NCI-H2029 (cell line): ENCODE measurements around the gene VASH1.

Source experiments
- DNase-seq: peaks from one replicate; lab custom pipeline; 2025; lab: John Stamatoyannopoulos, UW

Gene VASH1

DNA sequence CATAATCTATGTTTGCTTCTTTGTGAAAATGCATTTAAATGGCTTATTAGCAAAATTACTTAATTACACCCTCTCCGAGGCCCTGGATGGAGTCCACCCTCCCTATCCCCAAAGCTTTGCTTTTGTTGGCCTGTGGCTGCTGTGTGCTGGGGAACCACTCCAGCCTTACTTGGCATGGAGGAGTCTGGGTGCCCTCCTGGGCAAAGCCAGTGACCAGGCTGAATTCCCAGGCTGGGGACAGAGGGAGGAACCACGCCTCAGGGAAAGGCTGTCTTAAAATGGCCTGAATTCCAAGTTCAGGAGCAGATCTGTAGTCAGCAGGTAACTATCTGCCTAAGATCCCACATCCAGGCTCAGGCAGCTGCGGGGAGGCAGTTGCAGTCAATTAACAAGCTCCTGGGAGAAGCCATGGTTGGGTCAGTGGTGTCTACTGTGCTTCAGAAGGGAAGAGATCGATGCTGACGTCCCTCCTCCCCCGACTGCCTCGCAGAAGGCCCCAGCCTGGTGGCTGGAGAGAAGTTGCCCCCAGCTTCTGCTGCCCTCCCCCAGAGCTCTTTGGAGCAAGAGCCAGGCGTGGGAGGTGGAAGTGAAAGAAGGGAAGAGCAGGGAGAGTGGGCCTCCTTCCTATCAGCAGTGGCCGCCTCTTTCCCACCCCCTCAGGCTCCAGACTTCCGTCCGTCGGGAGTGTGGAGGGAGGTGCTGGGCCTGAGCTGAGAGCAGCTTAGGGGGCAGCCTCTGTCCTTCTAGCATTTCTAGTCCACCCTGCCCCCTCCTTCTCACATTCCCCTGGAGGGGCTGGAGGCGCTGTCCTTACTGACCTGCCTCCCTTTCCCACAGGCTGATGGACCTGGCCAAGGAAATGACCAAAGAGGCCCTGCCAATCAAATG, 11.3 kb downstream of the VASH1 start:
- DNase-seq: no peak

DNA sequence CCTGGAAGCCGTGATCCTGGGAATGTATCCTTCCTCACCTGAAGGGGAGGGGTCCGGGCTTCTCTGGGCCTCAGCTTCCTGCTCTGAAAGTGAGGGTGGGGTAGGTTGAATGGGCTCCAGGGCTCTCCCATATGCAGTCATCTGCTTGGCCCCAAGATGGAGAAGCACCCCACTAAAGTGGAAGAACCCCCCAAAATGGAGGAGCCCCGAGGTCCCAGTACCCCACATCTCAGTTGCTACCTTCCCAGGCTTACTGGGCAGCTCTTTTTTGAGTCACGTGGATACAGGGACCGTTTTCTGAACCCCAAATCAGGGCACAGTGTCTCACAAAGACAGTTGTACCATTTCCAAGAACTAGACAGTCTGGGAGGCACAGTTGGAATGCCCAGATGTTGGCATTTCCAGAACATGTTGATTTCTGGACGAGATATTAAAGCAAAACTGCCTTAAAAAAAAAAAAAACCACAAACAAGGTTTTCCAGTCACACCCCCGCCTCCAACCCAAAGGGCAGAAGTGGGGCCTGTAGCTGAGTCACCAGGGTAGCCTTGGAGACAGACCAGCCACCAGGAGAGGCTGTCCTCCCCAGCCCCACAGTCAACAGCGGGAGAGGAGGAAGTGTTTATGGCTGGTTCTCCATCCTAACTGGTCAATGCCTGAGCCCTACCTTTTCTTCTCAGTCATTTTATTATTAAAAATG, 12.1 kb downstream of the VASH1 start:
- no peak for DNase-seq

DNA sequence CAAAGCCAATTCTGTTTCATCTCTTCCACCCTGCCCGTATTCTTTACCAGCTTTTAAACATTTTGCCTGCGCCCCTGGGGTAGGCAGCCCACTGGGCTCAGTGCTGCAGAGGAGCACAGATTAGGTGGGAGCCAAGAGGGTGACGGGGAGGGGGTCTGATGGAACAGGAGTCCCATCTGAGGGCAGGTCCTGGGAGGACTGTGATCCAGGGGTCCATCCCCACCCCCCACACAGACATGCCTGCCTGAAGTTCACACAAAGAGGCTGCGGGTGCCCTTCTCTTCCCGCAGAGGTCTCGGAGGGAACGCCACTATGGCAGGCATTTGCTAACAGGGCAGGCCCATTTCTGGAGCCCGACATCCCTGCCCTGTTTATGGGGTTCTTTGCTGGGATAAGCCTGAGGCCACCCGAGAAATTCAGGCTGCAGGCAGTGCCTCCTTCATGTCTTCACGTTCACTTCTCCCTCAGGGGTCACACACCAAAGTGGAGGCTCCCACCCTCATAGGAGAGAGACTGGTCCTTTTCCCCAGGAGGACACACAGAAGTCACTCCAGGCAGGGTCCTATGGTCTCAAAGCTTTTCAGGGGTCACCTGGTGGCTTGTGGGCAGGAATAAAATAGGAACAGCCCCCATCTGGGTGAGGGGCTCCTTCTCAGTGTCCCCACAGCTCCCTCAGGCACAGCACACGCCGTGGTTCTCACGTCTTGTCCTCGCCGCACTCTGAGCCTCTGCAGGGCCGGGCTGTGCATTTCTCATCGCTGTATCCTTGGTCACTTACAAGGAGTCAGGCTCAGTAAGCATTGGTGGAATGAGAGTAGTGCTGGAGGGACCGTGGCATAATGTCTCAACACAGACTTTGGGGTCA, 12.9 kb downstream of the VASH1 start:
- DNase-seq: no peak

DNA sequence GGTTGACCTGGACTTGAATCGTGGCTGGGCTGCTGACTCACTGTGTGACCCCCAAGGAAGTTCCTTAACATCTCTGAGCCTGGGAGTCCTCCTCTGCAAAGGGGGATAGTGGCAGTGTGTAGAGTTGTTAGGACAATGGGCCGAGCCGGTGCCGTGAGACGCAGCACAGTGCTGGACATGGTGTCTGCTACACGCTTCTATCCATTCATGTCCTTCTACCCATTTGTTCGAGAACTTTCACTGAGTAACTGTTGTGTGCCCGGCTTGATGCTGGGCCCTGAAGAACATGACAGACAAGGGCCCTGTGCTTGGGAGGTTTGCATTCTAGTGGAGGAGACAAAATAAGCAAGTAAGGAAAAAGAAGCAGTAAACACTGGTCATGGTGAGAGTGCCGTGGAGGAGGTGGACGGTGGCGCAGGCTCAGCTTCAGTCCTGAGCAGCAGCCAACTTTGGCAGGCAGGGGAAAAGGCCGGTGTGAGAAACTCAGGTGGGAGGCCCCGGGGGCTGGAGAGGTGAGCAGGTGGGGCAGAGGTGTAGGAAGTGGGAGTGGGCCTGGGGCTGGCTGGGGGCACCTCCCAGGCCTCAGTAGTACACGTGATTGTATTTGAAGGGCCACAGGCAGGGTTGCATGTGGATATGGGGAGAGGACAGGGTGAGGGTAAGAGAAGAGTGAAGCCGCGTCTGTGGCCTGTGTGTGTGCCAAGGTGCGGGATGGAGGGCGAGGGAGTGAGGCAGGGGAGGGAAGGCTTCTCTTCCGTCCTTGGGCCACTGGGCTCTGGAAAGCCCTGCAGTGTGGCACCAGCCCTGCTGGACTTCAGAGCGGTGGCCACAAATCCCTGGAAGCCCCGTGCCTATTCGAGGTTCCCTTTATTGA, 13.8 kb downstream of the VASH1 start:
- DNase-seq: no peak

DNA sequence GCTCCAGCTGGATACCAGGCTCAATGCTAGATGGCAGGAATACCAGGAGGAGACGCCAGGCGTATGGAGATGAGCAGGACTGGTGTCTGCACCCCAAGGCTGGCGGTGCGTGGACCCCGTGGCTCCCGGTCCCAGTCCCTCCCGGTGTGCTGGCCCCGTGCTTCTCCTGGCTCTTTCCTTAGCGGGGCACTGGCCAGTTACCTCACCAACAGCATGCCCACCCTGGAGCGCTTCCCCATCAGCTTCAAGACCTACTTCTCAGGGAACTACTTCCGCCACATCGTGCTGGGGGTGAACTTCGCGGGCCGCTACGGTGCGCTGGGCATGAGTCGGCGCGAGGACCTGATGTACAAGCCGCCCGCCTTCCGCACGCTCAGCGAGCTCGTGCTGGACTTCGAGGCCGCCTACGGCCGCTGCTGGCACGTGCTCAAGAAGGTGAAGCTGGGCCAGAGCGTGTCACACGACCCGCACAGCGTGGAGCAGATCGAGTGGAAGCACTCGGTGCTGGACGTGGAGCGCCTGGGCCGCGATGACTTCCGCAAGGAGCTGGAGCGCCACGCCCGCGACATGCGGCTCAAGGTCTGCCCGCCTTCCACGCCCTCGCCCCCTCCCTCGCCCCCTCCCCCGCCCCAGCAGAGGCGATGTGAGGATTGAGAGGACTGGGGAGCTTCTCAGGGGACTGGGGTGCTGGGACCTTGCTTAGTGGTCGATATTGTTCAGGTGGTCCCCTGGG, 14.6 kb downstream of the VASH1 start:
- DNase-seq: no peak

DNA sequence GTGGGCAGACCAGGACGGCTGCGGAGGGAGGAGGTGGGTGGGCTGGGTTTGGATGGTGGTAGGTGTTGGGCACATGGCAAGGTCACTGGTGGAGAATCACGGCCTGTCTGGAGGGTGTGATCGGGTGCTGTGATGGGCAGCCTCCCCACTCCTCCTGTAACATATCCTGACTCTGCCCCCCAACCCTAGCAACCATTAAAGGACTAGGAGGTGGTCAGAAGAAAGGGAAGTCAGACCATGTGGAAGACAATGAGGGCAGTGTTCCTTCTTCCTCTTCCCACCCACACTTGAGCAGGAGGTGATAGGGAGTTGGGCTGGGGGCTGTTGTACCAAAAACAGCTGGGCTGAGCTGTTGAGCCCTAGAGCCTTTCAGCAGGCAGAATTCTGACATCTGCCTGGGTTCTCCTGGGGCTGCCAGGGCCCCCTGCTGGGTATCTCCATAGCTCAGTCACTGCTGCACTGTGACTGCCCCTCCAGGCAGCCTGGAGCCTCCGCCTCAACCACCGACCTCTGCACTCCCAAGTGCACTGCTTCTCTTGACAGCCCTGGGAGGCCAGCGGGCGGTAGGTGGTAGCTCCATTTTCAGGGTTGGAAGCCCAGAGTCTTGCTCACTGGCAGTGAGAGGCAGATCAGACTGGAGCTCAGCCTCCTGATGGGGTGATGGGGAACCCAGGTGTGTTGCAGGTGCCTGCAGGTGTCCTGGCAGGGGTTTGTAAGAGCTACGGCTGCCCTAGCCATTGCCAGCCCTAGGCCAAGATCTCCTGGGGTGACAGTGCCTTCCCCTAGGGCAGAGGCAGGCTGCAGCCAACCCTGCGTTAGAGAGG, 15.4 kb downstream of the VASH1 start:
- DNase-seq: no peak

DNA sequence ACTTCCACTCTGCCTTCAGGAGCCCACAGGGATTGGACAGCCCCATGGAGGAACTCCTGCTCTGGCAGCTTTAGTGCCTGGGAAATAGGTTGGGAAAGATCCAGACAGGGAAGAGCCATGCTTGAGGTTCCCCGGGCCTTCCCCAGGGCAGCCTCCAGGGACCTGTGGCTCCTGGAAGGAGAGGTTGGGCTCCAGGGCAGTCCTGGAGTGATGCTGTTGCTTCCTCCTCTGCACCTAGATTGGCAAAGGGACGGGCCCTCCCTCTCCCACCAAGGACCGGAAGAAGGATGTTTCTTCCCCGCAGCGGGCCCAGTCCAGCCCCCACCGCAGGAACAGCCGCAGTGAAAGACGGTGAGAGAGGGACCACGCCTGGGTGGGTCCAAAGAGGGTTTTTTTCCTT, 16.5 kb downstream of the VASH1 start:
- DNase-seq: no peak

DNA sequence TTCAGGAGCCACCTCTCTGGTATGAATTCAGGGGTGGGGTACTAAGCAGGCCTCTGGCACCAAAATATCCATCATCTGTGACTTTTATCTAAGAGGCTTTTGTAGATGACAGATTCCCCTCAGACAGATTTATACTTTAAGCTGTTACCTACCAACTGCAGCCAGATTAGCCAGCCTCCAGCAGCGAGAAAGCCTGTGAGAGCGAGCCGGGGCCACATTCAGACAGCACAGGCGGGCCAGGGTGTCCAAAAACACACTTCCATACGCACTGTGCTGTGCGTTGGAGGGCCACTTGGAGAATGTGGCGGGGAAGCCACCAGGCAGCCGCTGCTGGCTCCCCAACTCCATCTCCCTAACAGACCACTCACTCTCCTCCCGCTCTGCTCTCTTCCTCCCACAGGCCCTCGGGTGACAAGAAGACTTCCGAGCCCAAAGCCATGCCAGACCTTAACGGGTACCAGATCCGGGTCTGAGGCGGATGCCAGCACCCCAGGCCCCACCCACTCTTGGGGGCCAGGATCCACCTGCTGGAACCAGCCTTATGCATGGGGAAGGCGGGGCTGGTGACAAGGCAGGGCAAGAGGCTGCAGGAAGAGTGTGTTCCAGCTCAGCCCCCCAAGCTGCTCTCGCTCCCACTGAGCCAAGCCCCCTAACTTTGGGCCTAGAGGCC, 17.4 kb downstream of the VASH1 start:
- DNase-seq: no peak

DNA sequence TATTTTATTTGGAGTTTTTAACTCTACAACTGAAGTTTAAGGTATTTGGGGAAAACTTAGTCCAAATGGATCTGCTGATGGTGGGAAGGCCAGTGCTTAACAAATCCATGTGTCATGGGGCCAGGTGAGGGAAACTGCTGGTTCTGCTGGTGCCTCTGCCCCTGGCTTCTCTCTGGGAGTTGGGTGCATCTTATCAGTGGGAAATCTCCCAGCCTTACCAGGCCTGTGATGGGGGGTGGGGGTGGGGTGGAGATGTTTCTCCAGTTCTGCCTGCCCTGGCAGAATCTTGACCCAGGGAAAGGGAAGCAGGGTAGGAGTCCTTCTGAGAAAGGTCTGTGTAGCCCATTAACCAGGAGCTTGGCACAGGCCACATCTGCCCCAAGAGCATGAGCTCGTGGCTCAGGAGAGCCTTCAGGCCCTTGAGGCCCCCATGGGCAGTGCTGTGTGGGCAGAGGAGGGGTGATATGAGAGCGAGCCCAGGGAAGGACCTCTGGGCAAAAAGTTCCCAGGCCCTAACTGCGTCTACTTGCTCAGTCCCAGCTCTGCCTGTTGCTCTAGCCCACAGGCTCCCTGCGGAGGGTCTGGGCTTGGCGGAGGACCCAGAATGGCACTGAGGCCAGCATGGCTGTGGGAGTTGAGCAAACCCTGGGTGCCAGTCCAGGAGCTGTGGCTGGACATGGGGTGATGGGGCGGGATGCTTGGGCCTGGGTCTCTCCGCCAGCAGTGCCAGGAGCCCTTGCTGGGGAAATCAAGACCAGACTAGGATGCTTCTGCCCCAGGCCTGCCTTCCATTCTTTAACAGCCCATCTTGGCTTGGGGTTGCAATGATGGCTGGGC, 18.2 kb downstream of the VASH1 start:
- no peak for DNase-seq

DNA sequence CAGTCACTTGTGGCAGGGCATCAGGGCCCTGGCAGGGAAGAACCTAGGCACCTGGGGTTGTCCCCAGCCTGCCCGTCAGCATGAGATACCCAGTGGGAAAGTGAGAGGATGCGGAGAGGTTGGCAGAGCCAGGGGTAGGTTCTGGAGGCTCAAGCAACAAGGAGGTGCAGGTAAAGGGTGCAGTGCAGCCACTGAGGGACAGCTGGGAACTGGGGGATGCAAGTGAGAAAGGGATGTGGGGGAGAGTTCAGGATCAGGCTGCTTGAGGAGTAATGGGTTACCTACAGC, 18.7 kb downstream of the VASH1 start:
- no peak for DNase-seq

DNA sequence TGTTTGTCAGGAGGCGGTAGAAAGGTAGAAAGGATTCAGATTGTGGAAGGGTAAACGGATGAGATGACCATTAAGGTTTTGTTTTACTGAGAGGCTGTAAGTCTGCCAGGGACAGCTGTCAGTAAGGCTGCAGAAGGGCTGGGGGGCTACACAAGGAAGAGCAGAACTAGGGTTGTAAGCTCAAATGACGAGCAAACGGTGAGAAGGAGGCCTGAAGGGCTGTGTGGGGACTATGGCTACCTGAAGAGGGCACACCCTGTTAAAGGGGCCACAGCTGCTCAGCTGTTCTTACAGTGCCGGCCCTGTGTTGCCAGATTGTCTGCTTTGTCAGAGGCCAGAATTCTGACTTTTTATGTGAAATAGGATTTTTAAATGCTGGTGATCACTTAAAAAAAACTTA, 19.1 kb downstream of the VASH1 start:
- no peak for DNase-seq

DNA sequence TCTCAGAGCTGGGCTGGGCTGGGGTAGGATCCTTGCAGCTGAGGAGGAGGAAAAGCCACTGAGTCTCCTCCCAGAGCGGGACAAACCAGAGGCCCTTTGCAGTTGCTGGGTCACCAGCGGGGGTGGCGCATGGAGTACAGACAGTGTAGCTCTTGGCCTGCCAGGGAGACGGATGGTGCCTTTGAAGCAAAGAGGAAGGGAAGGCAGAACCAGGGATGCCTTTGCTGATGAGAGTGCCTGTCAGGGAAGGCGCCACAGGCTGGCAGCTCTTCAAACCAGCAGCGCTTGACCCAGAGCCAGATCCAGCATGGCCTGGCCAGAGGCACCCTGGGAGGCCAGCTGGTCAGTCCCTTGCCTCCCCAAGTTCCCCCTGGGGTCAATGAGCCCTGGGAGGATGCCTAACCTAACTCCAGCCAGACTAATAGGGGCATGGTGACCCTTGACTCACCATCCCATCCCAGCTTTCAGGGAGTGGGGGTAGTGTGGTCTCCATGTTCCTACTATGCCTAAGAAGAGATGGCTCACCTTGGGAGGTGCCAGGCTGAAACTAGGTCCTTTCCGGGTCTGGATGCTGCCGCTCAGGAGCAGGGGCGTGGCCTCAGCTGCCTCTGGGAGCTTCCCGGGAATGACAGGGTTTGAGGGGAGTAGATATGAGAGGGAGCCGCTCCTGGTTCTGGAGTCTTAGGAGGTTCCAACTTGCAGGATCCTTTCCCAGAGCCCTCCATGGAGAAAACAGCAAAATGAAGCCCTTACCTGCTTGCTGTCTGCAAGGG, 19.8 kb downstream of the VASH1 start:
- no peak for DNase-seq

DNA sequence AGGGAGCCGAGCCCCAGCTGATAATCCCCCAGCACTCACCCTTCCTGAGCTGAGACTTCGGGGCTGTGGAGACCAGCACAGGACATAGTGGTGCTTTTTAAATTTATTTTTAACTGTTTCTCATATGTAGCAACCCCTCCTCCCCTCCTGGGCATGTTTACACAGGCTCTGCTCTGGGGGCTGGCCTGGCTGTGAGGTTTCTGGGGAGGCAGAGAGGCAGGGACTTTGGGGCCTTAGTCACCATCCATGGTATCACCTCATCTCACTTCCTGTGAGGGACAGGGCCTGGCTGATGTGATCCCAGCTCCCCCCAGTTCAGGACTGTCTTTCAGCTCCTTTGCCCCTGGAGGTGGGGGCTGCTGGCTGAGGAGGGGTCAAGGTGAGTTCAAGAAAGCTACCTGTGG, 20.4 kb downstream of the VASH1 start:
- no peak for DNase-seq

DNA sequence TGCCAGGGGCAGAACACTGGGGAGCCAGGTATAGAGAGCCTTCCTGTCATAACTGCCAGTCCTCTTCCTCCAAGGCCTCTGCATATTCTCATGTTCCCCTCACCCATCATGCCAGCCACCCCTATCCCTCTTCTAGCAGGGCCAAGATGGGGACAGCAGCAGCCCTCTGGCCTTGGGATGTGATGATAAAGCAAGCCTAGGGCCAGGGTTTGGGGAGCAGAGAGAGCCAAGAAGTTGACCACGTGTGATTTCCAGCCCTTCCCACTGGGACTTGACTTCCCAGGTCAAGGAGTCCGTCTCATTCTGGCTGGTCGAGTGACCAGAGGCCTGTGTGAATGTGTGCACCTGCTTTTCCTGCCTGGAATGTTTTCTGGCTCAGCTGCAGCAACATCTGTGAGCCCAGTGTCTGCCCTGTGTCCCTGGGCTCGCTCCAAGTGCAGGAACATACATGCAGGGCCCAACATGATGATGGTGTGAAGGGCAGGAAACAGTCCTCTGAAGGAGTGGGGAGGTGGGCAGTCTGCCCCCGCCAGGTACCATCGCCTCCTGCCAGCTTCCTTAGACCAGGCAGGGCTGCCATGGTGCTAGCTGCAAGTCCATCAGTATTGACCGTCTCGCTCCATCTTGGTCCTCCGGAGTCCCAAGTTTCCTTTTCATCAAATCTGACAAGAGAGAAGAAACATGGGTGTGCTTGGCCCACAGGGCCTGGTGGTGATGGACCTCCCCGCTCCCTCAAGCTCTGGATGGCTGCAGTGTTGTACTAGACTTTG, 21.0 kb downstream of the VASH1 start:
- DNase-seq: no peak

DNA sequence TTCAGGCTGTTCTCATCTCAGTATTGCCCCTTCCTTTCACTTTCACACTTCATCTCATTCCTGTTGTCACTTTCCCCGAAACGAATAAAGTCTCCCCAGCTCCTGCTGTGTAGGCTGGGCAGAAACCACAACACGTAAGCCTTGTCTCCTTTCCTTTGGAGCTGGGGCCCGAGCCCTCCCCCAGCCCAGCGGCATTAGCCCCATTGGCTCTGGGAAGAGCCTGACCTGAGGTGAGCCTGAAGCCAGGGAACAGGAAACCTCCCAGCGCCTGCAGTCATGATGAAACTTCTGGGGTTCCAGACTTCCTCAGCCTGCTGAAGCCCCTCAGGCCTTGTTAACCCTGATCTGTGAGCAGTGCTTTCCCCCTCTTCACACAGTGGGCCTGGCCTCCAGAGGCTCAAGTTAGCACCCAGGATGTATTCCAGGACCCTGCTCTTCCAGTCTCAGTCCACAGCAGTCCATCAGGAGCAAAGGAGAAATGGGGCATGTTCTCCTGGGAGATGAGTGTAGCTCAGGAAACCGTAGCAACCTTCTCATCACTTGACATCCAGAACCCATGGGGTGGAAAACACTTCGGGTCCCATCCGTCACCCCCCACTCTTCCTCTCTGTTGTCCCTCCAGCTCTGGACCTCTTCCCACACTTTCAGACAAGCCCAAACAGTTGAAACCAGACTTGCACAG, 21.8 kb downstream of the VASH1 start:
- no peak for DNase-seq

DNA sequence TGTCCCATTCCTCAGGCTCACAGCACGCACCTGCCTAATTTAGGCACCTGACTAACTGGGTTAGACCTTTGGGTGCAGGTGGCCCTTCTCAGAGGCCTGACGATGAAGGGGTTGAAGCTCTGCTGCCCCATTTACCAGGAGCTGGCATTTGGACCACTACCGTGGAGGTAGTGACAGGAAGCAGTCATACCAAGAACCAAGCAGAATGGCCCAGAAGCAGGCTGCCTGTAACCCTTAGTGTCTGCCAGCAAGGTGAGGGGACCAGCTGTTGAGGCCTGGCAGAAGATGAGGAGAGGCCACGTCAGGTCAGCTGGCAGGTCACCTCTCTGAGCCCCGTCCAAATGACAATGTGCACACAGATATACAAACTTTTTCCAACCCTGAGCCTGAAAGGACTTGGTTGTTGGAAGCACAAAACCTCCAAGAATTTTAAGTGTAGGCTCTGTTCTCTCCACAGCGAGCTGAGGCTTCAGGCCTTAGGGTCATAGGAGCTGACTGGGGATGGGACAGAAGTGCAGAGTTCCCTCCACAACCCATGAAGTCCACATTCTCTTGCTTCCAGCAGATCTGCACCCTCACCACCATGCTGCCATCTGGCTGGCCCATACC, 23.1 kb downstream of the VASH1 start:
- DNase-seq: no peak
